Heart left ventricle (tissue), 16 donors: Measurements from ENCODE around the gene TPK1. TPM values are rescaled to one million over a fixed set of nuclear protein-coding genes. Genes with fewer than 3 reads are reported as not detected.

Source experiments
- ATAC-seq, 4 donors: fragments of 200-7000 bp; cut with Tn5 transposase; one replicate each; pipeline ENCODE4 v1.9.1; 2020 to 2022; ENCODE audit warnings: moderate library complexity in 4 of 4, mild to moderate bottlenecking in 3 of 4, moderate number of reproducible peaks in 1 of 4
- DNase-seq, 5 donors: peaks; one replicate each; pipeline ENCODE4 v3.0.0-alpha.2; 2020
- H3K27ac ChIP-seq, 12 donors: fragments of 200-600 bp; sonication (generic) in 4 of 12; one replicate each; pipeline versions ENCODE4 v1.5.0 to v1.8.0; 2016 to 2022; ENCODE audit warnings: mild to moderate bottlenecking in 2 of 12
- H3K27me3 ChIP-seq, 9 donors: fragments of 200-600 bp; sonication (generic) in 2 of 9; one replicate each; pipeline versions ENCODE4 v1.5.1 to v1.8.0; 2016 to 2022; ENCODE audit warnings: mild to moderate bottlenecking in 3 of 9
- H3K36me3 ChIP-seq, 9 donors: fragments of 200-600 bp; sonication (generic) in 2 of 9; one replicate each; pipeline versions ENCODE4 v1.5.0 to v1.8.0; 2018 to 2022; ENCODE audit warnings: mild to moderate bottlenecking in 2 of 9
- H3K4me1 ChIP-seq, 12 donors: fragments of 200-600 bp; sonication (generic) in 4 of 12; one replicate each; pipeline versions ENCODE4 v1.5.0 to v1.8.0; 2016 to 2022; ENCODE audit warnings: mild to moderate bottlenecking in 3 of 12
- H3K4me3 ChIP-seq, 12 donors: fragments of 200-600 bp; sonication (generic) in 4 of 12; one replicate each; pipeline versions ENCODE4 v1.5.0 to v1.8.0; 2017 to 2022; ENCODE audit warnings: mild to moderate bottlenecking in 9 of 12, moderate library complexity in 4 of 12
- H3K9me3 ChIP-seq, 12 donors: fragments of 200-600 bp; sonication (generic) in 4 of 12; one replicate each; pipeline versions ENCODE4 v1.5.0 to v1.8.0; 2016 to 2022; ENCODE audit warnings: mild to moderate bottlenecking in 1 of 12
- CTCF ChIP-seq, 12 donors: fragments of 200-600 bp; sonication (generic) in 4 of 12; IDR thresholded peaks; one replicate each; pipeline versions ENCODE4 v1.5.0 to v1.8.0; 2018 to 2022; ENCODE audit warnings: antibody characterized with exemption in 12 of 12, mild to moderate bottlenecking in 5 of 12
- POLR2A ChIP-seq, 2 donors: fragments of 450-650 bp; IDR thresholded peaks; one replicate each; pipeline ENCODE4 v1.6.1; 2017; ENCODE audit warnings: antibody characterized with exemption in 2 of 2, mild to moderate bottlenecking in 2 of 2, moderate library complexity in 2 of 2
- WGBS, 4 donors: extraction: QIAGEN DNeasy Blood & Tissue Kit in 2 of 4; methylation state at CpG; one replicate each; pipeline versions ENCODE4 v1.1.5 to v1.1.7; 2013 to 2018; 5-methylcytosine and 5-hydroxymethylcytosine counted together
- intact Hi-C, 10 donors: fragments of 100-400 bp; cut with DNase I; formaldehyde crosslinking; loops; one replicate each; pipeline versions ENCODE4 v1.11.1 to v1.14.2; 2022
- polyA plus RNA-seq, 2 donors: library from polyadenylated mRNA; stranded (reverse); fragments of 200-250 nt; gene quantifications; one replicate each; pipeline ENCODE4 v1.2.3, GENCODE V29; 2013
- total RNA-seq, 9 donors: library from RNA; depleted of rRNA in 2 of 9; stranded (reverse); fragments of >200 nt in 2 of 9; fragmentation: NEBNext Ultra II Directional in 3 of 9; extraction: Animal tissue kit (Norgen Biotek cat#: 25700) in 3 of 9; gene quantifications; one replicate each; pipeline versions ENCODE4 v1.1.0 to v1.2.4, GENCODE V29; 2016 to 2023
- donor health status: ischemic (EF 13 %, LVEDD 7.1; RV severe dilation, severe dysfunction).
- donor health status: healthy with polysubstance abuse.
- donor health status: DM: no; HTN: yes; CAD: no.
- donor health status: DM: no; HTN: no; CAD: no.
- donor health status: ischemic (EF 25% LVEDD 6.9; RV normal size, moderate dysfunction).
- donor health status: ischemic (EF 25% LVEDD 5.7; RV mildly dilated, moderate dysfunction).
- donor health status: healthy.
- donor health status: DM: yes; HTN: yes; CAD: no.
- donor health status: ischemic (EF 35%, LVEDD 5.7; RV mildly dilated, moderate dysfunction).
- donor health status: nonischemic (EF 11% LVEDD 7.7; RV severe dilation, severe dysfunction).
- donor health status: DM: yes; HTN: yes; CAD: no.
- donor health status: PGD.
- donor health status: ischemic (EF 29% LVEDD 5.4; RV normal size, mild dysfunction).
- donor health status: nonischemic (EF 23%, LVEDD 6.1; RV moderate dilation, normal function).

TPK1 gene
- total and polyA plus RNA-seq, 11 donors, result 2.0 to 8.2 (median 5.0) TPM

GRCh38 chr7:144489504-144489903 lies 346.3 kb downstream of the TPK1 start:
- H3K27ac ChIP-seq, result no peak overlapping the region
- no peak overlapping the region for H3K4me3 ChIP-seq
- H3K36me3 ChIP-seq, result no peaks in the 10 kb centered on the region
- H3K27me3 ChIP-seq, result no peaks in the 10 kb centered on the region
- intact Hi-C loops, result no loop called here
- TF ChIP-seq CTCF (IDR thresholded peaks at IDR 0.05), result no peak
- DNase-seq (no peak), ATAC-seq (no peak)
- H3K4me1 ChIP-seq, result no peaks in the 10 kb centered on the region
- peaks cover 0 to 6% (median 0%) of the 10 kb centered on the region in 12 donors for H3K9me3 ChIP-seq
- 65 to 75% (median 73%) methylated on average over 4 of the region's 4 CpGs for WGBS, 4 donors

- no peaks in the 10 kb centered on the region for H3K27me3 ChIP-seq
- 85 to 93% (median 89%) methylated on average over 4 of the region's 4 CpGs for WGBS, 4 donors
- no peak for DNase-seq
Observed at GRCh38 chr7:144488977-144489376, 346.9 kb downstream of the TPK1 start.

GRCh38 chr7:144487901-144488300 lies 348.0 kb downstream of the TPK1 start:
- WGBS, 4 donors, result 44 to 51% (median 47%) methylated on average over 3 of the region's 3 CpGs
- peaks cover 0 to 6% (median 0%) of the 10 kb centered on the region in 12 donors for H3K9me3 ChIP-seq
- intact Hi-C loops, result no loop called here
- no peaks in the 10 kb centered on the region for H3K36me3 ChIP-seq
- TF ChIP-seq CTCF (IDR thresholded peaks at IDR 0.05), result no peak
- TF ChIP-seq POLR2A (IDR thresholded peaks at IDR 0.05), result no peak
- DNase-seq (no peak), ATAC-seq (no peak)
- H3K27ac ChIP-seq, result no peak overlapping the region
- H3K27me3 ChIP-seq, result no peaks in the 10 kb centered on the region
- no peak overlapping the region for H3K4me3 ChIP-seq
- H3K4me1 ChIP-seq, result no peaks in the 10 kb centered on the region

More at GRCh38 chr7:144488977-144489376, 346.9 kb downstream of the TPK1 start:
- no peak for TF ChIP-seq CTCF (IDR thresholded peaks at IDR 0.05)
- TF ChIP-seq POLR2A (IDR thresholded peaks at IDR 0.05), result no peak
- intact Hi-C loops, result no loop called here
- Histone ChIP-seq H3K27ac (no peak overlapping the region), H3K4me3 (no peak overlapping the region), H3K9me3 (peaks cover 0 to 6% (median 0%) of the 10 kb centered on the region in 12 donors), H3K36me3 (no peaks in the 10 kb centered on the region), H3K4me1 (no peaks in the 10 kb centered on the region)
- no peak for ATAC-seq

- intact Hi-C loops, result no loop called here
- ATAC-seq (no peak), DNase-seq (no peak)
- 90 to 98% (median 95%) methylated on average over 2 of the region's 2 CpGs for WGBS, 4 donors
- no peak overlapping the region for H3K27ac ChIP-seq
- no peaks in the 10 kb centered on the region for H3K27me3 ChIP-seq
- no peak for TF ChIP-seq CTCF (IDR thresholded peaks at IDR 0.05)
- no peak for TF ChIP-seq POLR2A (IDR thresholded peaks at IDR 0.05)
- no peaks in the 10 kb centered on the region for H3K36me3 ChIP-seq
- H3K4me1 ChIP-seq, result peaks cover 0 to 10% (median 0%) of the 10 kb centered on the region in 12 donors
- H3K9me3 ChIP-seq, result peaks cover 0 to 6% (median 0%) of the 10 kb centered on the region in 12 donors
- no peak overlapping the region for H3K4me3 ChIP-seq
Observed at GRCh38 chr7:144484445-144484844, 351.4 kb downstream of the TPK1 start.
